COR-L47 (cell line): ENCODE measurements around the gene CHPF2.
A peak's percentile ranks its signal among the peaks of the same experiment; 100 is the strongest.

Source experiments
- DNase-seq: peaks from one replicate; lab custom pipeline; 2025; lab: John Stamatoyannopoulos, UW

The CHPF2 gene

DNA sequence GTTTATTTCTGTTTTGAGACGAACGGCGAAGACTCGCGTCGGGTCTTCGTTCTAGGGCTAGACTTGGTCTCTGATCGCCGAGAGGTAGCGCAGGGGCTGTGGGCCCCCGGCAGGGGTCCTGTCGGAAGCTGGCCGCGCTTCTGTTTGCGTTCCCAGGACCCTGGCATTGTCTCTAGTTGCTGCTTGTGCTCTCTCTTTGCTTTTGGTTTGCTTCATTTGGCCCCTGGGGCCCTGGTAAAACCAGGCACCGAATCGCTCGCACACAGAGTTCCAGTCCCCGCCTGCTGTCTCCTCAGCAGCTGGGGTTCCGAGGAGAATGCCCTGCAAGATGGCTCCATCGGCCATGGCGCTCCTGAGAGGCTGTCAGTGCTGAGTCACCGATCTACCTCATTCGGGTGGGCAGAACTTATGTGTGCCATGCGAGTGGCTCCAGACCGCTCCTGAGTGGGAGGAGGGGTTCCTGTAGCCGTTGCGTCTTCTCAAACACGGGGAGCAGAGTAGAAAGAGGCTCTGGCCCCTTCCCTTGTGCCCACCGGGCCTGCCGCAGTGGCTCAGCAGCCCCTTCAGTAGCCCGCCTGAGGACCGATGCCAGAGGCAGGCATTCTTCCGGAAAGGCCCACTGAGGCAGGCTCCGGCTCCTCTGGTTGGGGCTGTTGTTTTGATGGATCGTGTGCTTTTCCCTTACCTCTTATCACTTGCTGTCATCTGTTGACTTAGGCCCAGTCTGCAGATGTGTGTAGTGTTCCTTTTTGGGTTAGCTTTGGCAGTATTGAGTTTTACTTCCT lies 826 bp downstream of the CHPF2 start:
- peak; percentile 17 for DNase-seq

DNA sequence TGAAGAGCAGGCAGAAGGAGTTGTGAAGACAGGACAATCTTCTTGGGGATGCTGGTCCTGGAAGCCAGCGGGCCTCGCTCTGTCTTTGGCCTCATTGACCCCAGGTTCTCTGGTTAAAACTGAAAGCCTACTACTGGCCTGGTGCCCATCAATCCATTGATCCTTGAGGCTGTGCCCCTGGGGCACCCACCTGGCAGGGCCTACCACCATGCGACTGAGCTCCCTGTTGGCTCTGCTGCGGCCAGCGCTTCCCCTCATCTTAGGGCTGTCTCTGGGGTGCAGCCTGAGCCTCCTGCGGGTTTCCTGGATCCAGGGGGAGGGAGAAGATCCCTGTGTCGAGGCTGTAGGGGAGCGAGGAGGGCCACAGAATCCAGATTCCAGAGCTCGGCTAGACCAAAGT lies 1.5 kb downstream of the CHPF2 start:
- DNase-seq, result no peak

GRCh38 chr7:151235091-151235787 lies 3.0 kb downstream of the CHPF2 start:
- no peak for DNase-seq

- no peak for DNase-seq
Observed at GRCh38 chr7:151236406-151236805, 4.1 kb downstream of the CHPF2 start.

DNA sequence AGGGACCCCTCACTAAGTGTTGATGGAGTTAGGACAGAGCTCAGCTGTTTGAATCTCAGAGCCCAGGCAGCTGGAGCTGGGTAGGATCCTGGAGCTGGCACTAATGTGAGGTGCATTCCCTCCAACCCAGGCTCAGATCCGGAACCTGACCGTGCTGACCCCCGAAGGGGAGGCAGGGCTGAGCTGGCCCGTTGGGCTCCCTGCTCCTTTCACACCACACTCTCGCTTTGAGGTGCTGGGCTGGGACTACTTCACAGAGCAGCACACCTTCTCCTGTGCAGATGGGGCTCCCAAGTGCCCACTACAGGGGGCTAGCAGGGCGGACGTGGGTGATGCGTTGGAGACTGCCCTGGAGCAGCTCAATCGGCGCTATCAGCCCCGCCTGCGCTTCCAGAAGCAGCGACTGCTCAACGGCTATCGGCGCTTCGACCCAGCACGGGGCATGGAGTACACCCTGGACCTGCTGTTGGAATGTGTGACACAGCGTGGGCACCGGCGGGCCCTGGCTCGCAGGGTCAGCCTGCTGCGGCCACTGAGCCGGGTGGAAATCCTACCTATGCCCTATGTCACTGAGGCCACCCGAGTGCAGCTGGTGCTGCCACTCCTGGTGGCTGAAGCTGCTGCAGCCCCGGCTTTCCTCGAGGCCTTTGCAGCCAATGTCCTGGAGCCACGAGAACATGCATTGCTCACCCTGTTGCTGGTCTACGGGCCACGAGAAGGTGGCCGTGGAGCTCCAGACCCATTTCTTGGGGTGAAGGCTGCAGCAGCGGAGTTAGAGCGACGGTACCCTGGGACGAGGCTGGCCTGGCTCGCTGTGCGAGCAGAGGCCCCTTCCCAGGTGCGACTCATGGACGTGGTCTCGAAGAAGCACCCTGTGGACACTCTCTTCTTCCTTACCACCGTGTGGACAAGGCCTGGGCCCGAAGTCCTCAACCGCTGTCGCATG lies 5.2 kb downstream of the CHPF2 start:
- no peak for DNase-seq

DNA sequence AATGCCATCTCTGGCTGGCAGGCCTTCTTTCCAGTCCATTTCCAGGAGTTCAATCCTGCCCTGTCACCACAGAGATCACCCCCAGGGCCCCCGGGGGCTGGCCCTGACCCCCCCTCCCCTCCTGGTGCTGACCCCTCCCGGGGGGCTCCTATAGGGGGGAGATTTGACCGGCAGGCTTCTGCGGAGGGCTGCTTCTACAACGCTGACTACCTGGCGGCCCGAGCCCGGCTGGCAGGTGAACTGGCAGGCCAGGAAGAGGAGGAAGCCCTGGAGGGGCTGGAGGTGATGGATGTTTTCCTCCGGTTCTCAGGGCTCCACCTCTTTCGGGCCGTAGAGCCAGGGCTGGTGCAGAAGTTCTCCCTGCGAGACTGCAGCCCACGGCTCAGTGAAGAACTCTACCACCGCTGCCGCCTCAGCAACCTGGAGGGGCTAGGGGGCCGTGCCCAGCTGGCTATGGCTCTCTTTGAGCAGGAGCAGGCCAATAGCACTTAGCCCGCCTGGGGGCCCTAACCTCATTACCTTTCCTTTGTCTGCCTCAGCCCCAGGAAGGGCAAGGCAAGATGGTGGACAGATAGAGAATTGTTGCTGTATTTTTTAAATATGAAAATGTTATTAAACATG lies 6.0 kb downstream of the CHPF2 start:
- DNase-seq, result no peak

GRCh38 chr7:151238924-151239836 lies 6.9 kb downstream of the CHPF2 start:
- DNase-seq, result no peak

DNA sequence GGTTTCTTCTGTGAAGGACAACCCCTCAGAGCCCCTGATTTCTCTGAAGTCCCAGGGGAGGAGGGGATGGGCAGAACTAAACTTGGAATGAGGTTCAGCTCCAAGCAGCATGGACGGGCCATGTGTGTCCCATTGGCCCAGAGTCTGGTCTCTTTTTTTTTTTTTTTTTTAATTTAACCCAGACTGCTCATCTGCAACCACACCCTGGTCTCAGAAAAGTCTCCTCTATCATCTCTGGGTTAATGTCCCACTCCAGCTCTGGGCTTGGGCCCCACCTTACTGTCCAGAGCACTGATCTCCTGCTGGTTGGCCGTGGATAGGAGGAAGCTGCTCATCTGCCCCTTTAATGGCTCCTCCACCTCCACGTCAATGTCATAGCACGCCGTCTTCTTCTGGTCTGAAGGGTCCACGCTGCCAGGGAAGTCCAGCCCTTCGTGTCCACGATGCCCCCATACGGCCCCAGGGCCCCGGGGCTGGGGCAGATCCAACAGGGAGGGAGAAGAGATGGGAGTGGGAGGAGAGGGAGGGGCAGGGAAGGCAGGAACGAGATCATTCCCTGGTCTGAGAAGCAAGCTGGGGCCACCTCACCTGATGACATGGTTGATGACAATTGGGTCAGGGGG lies 7.7 kb downstream of the CHPF2 start:
- DNase-seq, result no peak

GRCh38 chr7:151240536-151240935 lies 8.3 kb downstream of the CHPF2 start:
- no peak for DNase-seq

GRCh38 chr7:151240942-151241754 lies 8.9 kb downstream of the CHPF2 start:
- no peak for DNase-seq

DNA sequence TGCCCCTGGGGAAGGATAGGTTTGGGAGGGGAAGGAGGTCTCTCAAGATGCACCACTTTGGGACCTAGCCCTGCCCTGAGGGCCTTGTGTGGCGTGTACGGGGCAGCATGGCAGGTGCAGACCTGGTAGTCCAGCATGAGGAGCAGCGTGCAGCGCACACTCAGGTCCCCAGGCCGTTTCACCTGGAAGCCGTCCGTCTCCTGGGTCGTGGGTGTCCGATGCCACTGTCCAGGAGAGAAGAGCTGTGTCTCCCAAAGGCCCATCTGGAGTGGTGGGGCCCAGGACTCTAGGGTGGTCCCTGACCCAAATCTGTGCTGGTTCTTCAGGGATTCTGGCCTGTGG lies 9.4 kb downstream of the CHPF2 start:
- DNase-seq, result no peak

GRCh38 chr7:151242159-151243044 lies 10.1 kb downstream of the CHPF2 start:
- no peak for DNase-seq

- no peak for DNase-seq
Observed at GRCh38 chr7:151243045-151243349, 10.7 kb downstream of the CHPF2 start.

GRCh38 chr7:151243408-151244195 lies 11.3 kb downstream of the CHPF2 start:
- DNase-seq, result peak; percentile 54

GRCh38 chr7:151244196-151244840 lies 12.0 kb downstream of the CHPF2 start:
- peak; percentile 35 for DNase-seq

- no peak for DNase-seq
Observed at GRCh38 chr7:151244841-151245346, 12.6 kb downstream of the CHPF2 start.

DNA sequence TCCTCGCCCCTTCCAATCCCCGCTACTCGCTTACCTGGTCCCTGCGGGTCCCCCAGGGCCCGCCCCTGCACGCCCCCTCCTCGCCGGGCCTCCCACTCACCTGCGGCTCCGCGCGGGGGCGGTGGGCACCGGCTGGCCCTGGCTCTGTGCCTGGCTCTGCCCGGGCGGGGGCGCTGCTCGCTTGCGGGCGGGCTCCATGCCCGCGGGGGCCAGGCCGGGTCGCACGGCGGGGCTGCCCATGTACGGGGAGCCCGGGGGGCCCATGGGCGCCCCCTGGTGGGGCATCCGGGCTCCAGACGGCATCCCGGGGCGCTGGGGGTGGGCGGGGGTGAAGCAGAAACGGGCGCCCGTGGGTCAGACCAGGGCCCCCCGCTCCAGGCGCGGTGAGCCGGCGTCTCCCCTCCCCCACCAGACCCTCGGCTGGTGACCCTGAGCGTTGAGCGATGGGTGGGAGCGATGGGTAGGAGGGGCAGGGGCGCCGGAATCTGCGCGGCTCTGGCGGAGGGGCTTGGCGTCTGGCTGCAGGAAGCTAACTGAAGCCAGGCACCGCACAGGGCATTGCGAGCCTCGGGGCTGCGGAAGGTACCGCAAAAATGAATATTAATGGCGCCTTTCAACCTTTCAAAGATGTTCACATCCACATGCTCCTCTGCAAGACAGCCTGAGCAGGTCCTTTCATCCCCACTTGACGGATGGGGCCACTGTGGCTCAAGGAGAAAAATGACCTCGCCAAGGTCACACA lies 13.2 kb downstream of the CHPF2 start:
- DNase-seq, result peak; percentile 21
